HL-60 (cell line): Measurements from ENCODE around the gene LRMDA.

ENCODE experiments used
- DNase-seq, 2 experiments: peaks; one replicate each; pipeline ENCODE4 v3.0.0-alpha.2; 2010 to 2020; ENCODE audit warnings: low read depth in 1 of 2, low spot score in 1 of 2
- H3K27ac ChIP-seq: fragments of 250-450 bp; sonication (Bioruptor Pico); replicated peaks from 2 replicates; pipeline ENCODE4 v1.5.1; 2020; ENCODE audit warnings: mild to moderate bottlenecking, moderate library complexity
- H3K27me3 ChIP-seq: fragments of 250-450 bp; sonication (Bioruptor Pico); 2 replicates; pipeline ENCODE4 v1.5.1; 2021; ENCODE audit warnings: mild to moderate bottlenecking, moderate library complexity; ENCODE audit not compliant: insufficient read depth, poor library complexity, severe bottlenecking
- H3K4me3 ChIP-seq: replicated peaks from 2 replicates; pipeline ENCODE4 v1.5.1; 2011; ENCODE audit warnings: mild to moderate bottlenecking, control low read depth, low read length; ENCODE audit not compliant: insufficient read depth
- CTCF ChIP-seq: IDR thresholded peaks from one replicate; pipeline ENCODE4 v1.5.1; 2011; ENCODE audit warnings: low read length, control low read depth, inconsistent platforms; ENCODE audit not compliant: insufficient read depth
- GABPA ChIP-seq: IDR thresholded peaks from 2 replicates; pipeline ENCODE4 v1.6.1; 2012; ENCODE audit warnings: low read depth
- POLR2AphosphoS5 ChIP-seq: IDR thresholded peaks from 2 replicates; pipeline ENCODE4 v1.6.1; 2012; ENCODE audit warnings: low read depth
- REST ChIP-seq: IDR thresholded peaks from 2 replicates; pipeline ENCODE4 v1.6.1; 2012; ENCODE audit warnings: low read depth; ENCODE audit not compliant: insufficient replicate concordance
- SPI1 ChIP-seq: IDR thresholded peaks from 2 replicates; pipeline ENCODE4 v1.6.1; 2012; ENCODE audit warnings: low read depth, mild to moderate bottlenecking, borderline replicate concordance

The LRMDA gene

GRCh38 chr10:76248649-76249200 is 817.3 kb downstream of the LRMDA start:
- TF ChIP-seq SPI1, result no peak
- TF ChIP-seq REST, result no peak
- no peak for TF ChIP-seq CTCF
- no peak for TF ChIP-seq POLR2AphosphoS5
- no peak for TF ChIP-seq GABPA
- DNase-seq, result no peak
- no peak overlapping the region for H3K27ac ChIP-seq
- no peak overlapping the region for H3K4me3 ChIP-seq
- no peaks in the 10 kb centered on the region for H3K27me3 ChIP-seq

- H3K27ac ChIP-seq, result no peak overlapping the region
- H3K27me3 ChIP-seq, result no peaks in the 10 kb centered on the region
- H3K4me3 ChIP-seq, result no peak overlapping the region
- no peak for TF ChIP-seq REST
- TF ChIP-seq GABPA, result no peak
- TF ChIP-seq CTCF, result no peak
- no peak for DNase-seq
These were observed 820.6 kb downstream of the LRMDA start for GRCh38 chr10:76251841-76252671.

GRCh38 chr10:76252733-76253132 is 821.3 kb downstream of the LRMDA start:
- no peak overlapping the region for H3K27ac ChIP-seq
- no peaks in the 10 kb centered on the region for H3K27me3 ChIP-seq
- H3K4me3 ChIP-seq, result no peak overlapping the region
- TF ChIP-seq POLR2AphosphoS5 (no peak), REST (no peak), CTCF (no peak)
- no peak for DNase-seq
